Karpas-422 (cell line): ENCODE data around the gene FBRSL1. TPM values are rescaled to one million over a fixed set of nuclear protein-coding genes. Genes with fewer than 3 reads are reported as not detected.

Experiments used
- DNase-seq: peaks from one replicate; pipeline ENCODE4 v3.0.0-alpha.2; 2015
- H2AFZ ChIP-seq: fragments of 200-600 bp; sonication (generic); 2 replicates; pipeline ENCODE4 v1.6.1; 2014; ENCODE audit warnings: antibody characterized with exemption, low read length, mixed read lengths
- H3K27ac ChIP-seq: fragments of 200-600 bp; sonication (generic); 2 replicates; pipeline ENCODE4 v1.5.1; 2014; ENCODE audit warnings: mild to moderate bottlenecking, low read length, moderate library complexity
- H3K27me3 ChIP-seq: fragments of 200-600 bp; sonication (generic); 2 replicates; pipeline ENCODE4 v1.6.1; 2014; ENCODE audit warnings: low read length, mixed read lengths
- H3K36me3 ChIP-seq: fragments of 200-600 bp; sonication (generic); 2 replicates; pipeline ENCODE4 v1.6.1; 2014; ENCODE audit warnings: low read length, mixed read lengths; ENCODE audit not compliant: insufficient read depth
- H3K4me1 ChIP-seq: fragments of 200-600 bp; sonication (generic); 2 replicates; pipeline ENCODE4 v1.6.1; 2014; ENCODE audit warnings: mild to moderate bottlenecking, low read length, mixed read lengths
- H3K4me2 ChIP-seq: fragments of 200-600 bp; sonication (generic); 2 replicates; pipeline ENCODE4 v1.6.1; 2014; ENCODE audit warnings: low read length, low read depth, mild to moderate bottlenecking; ENCODE audit not compliant: poor library complexity, severe bottlenecking
- H3K4me3 ChIP-seq: fragments of 200-600 bp; sonication (generic); 2 replicates; pipeline ENCODE4 v1.5.1; 2014; ENCODE audit warnings: mild to moderate bottlenecking, antibody characterized with exemption, low read length, mixed read lengths
- H3K79me2 ChIP-seq: fragments of 200-600 bp; sonication (generic); 2 replicates; pipeline ENCODE4 v1.6.1; 2014; ENCODE audit warnings: mild to moderate bottlenecking, low read length, mixed read lengths
- H3K9ac ChIP-seq: fragments of 200-600 bp; sonication (generic); 2 replicates; pipeline ENCODE4 v1.6.0; 2014; ENCODE audit warnings: low read length
- H3K9me2 ChIP-seq: fragments of 200-600 bp; sonication (generic), shearing (Covaris generic); replicated peaks from 2 replicates; pipeline ENCODE4 v1.6.0; 2014; ENCODE audit warnings: mild to moderate bottlenecking, low read length, moderate library complexity; ENCODE audit not compliant: insufficient read depth
- H3K9me3 ChIP-seq: fragments of 300-700, 200-600 bp; sonication (generic); 2 replicates; pipeline ENCODE4 v1.6.1; 2014; ENCODE audit warnings: low read length, mixed read lengths
- H4K20me1 ChIP-seq: fragments of 200-600 bp; sonication (generic); 2 replicates; pipeline ENCODE4 v1.6.1; 2014; ENCODE audit warnings: mild to moderate bottlenecking, antibody characterized with exemption, low read length, low read depth; ENCODE audit not compliant: insufficient read depth
- total RNA-seq: library from RNA; depleted of rRNA; stranded (reverse); fragments of >200 nt; shearing (Covaris generic); gene quantifications from 2 replicates; pipeline ENCODE4 v1.2.3, GENCODE V29; 2014; ENCODE audit warnings: low replicate concordance; rRNA removed

The FBRSL1 gene
- total RNA-seq, 1 experiment from 2014 or later = 4.0 TPM

DNA sequence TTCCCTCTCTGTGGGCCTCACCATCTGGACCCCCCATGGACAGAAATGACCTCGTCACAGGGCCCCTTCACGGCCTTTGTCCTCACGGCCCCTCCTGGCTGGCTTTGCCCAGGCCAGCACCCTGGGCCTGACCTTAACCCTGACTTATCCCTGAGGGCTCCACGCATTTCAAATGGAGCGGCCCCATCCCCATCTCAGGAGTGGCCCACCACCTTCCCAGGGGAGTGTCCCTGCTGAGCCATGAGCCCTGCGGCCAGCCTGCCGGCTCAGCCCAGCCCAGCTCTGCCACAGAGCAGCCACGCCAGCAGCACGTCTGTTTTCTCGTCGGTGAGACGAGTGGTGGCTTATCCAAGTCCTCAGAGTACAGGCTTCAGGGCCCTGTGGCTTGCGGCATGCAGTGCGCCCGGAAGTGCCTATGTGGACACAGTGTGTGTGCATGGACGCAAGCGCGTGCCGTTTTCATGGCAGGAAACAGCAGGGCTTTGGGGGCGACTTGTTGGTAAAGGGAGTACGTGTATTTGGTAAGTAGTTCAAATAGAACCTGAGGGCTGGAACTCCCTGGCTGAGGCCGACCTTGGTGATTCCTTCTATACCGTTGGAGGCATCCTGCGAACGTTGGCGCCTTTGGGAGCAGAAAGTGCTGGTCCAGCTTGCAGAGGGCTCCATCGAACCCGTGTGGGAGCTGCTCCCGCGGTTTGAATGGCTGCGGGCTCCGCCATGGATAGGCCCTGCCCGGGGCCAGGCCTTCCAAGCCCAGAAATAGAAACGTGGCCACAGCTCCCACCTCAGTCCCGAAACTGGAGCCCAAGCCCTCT lies 68.3 kb downstream of the FBRSL1 start:
- Histone ChIP-seq H3K36me3 (no peaks in the 10 kb centered on the region), H3K27me3 (no peaks in the 10 kb centered on the region), H3K27ac (no peak overlapping the region), H3K4me3 (no peak overlapping the region), H3K9me3 (no peaks in the 10 kb centered on the region), H3K4me2 (no peak overlapping the region), H3K9ac (no peak overlapping the region), H3K9me2 (no peaks in the 10 kb centered on the region), H3K79me2 (no peaks in the 10 kb centered on the region), H3K4me1 (peaks cover 5% of the 10 kb centered on the region), H4K20me1 (no peaks in the 10 kb centered on the region), H2AFZ (no peak overlapping the region)
- no peak for DNase-seq

DNA sequence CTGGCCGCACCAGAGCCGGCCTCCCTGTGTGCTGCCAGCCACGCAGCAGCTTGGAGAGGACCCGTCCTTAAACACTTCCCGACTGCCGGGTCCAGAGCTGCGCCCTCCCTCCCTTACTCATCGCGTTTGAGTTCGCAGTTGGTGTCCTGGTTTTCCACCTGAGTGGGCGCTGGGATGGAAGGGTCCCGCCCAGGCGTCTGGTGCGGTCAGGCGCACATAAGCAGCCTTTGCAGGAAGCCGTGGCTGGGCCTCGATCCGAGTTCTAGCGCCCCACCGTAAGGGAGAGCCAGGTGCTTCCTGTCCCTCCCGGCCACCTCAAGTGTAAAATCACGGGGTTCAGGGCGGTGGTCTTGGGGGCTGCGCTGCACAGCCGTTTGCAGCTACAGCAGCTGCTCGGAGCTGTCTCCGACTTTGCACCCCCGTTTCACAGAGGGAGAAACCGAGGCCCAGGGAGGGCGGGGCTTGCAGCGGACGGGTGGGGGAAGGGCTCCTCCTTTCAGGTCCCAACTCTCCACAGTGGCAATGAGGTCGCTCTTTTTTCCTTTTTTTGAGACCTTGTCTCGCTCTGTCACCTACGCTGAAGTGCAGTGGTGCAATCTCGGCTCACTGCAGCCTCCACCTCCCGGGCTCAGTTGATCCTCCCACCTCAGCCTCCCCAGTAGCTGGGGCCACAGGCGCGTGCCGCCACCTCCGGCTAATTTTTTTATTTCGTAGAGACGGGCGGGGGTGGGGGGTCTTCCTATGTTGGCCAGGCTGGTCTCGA lies 69.1 kb downstream of the FBRSL1 start:
- Histone ChIP-seq H3K9me2 (no peaks in the 10 kb centered on the region), H4K20me1 (no peaks in the 10 kb centered on the region), H3K9ac (no peak overlapping the region), H2AFZ (no peak overlapping the region), H3K27me3 (no peaks in the 10 kb centered on the region), H3K27ac (no peak overlapping the region), H3K79me2 (no peaks in the 10 kb centered on the region), H3K4me2 (no peak overlapping the region), H3K36me3 (no peaks in the 10 kb centered on the region), H3K4me3 (no peak overlapping the region), H3K9me3 (no peaks in the 10 kb centered on the region), H3K4me1 (peaks cover 5% of the 10 kb centered on the region)
- no peak for DNase-seq

GRCh38 chr12:132559652-132560363 lies 69.9 kb downstream of the FBRSL1 start:
- DNase-seq = no peak
- H3K4me2 ChIP-seq = no peak overlapping the region
- no peaks in the 10 kb centered on the region for H4K20me1 ChIP-seq
- H3K4me1 ChIP-seq = peaks cover 5% of the 10 kb centered on the region
- no peak overlapping the region for H3K4me3 ChIP-seq
- H3K27ac ChIP-seq = no peak overlapping the region
- H3K9me2 ChIP-seq = no peaks in the 10 kb centered on the region
- no peaks in the 10 kb centered on the region for H3K79me2 ChIP-seq
- no peak overlapping the region for H3K9ac ChIP-seq
- H3K9me3 ChIP-seq = no peaks in the 10 kb centered on the region
- no peak overlapping the region for H2AFZ ChIP-seq
- no peaks in the 10 kb centered on the region for H3K27me3 ChIP-seq
- no peaks in the 10 kb centered on the region for H3K36me3 ChIP-seq

GRCh38 chr12:132560364-132560613 lies 70.3 kb downstream of the FBRSL1 start:
- no peaks in the 10 kb centered on the region for H3K27me3 ChIP-seq
- no peak overlapping the region for H3K9ac ChIP-seq
- no peak overlapping the region for H3K27ac ChIP-seq
- H2AFZ ChIP-seq = no peak overlapping the region
- H3K36me3 ChIP-seq = no peaks in the 10 kb centered on the region
- DNase-seq = no peak
- no peak overlapping the region for H3K4me2 ChIP-seq
- no peaks in the 10 kb centered on the region for H3K79me2 ChIP-seq
- no peaks in the 10 kb centered on the region for H4K20me1 ChIP-seq
- no peak overlapping the region for H3K4me3 ChIP-seq
- no peaks in the 10 kb centered on the region for H3K9me2 ChIP-seq
- H3K4me1 ChIP-seq = peaks cover 5% of the 10 kb centered on the region
- no peaks in the 10 kb centered on the region for H3K9me3 ChIP-seq

GRCh38 chr12:132560614-132561426 lies 70.9 kb downstream of the FBRSL1 start:
- no peak overlapping the region for H3K27ac ChIP-seq
- H3K9me3 ChIP-seq = no peaks in the 10 kb centered on the region
- no peaks in the 10 kb centered on the region for H3K27me3 ChIP-seq
- H4K20me1 ChIP-seq = no peaks in the 10 kb centered on the region
- no peaks in the 10 kb centered on the region for H3K79me2 ChIP-seq
- H3K9ac ChIP-seq = no peak overlapping the region
- H3K4me3 ChIP-seq = no peak overlapping the region
- no peaks in the 10 kb centered on the region for H3K36me3 ChIP-seq
- H2AFZ ChIP-seq = no peak overlapping the region
- no peaks in the 10 kb centered on the region for H3K9me2 ChIP-seq
- H3K4me1 ChIP-seq = peaks cover 5% of the 10 kb centered on the region
- DNase-seq = peak; percentile 88
- no peak overlapping the region for H3K4me2 ChIP-seq

Other genes with a start within 250 kb of the FBRSL1 start
- gene GALNT9, start 160.6 kb upstream of the FBRSL1 start, total RNA-seq = not detected in 2 replicates
- not detected in 2 replicates for gene LRCOL1, start 120.4 kb downstream of the FBRSL1 start, total RNA-seq
- not detected in 2 replicates for gene P2RX2, start 128.6 kb downstream of the FBRSL1 start, total RNA-seq
- 37.9 and 49.5 TPM in 2 replicates for gene POLE, start 197.2 kb downstream of the FBRSL1 start, total RNA-seq
- gene PXMP2, start 197.4 kb downstream of the FBRSL1 start, total RNA-seq = 33.2 and 35.5 TPM in 2 replicates
- gene PGAM5, start 220.7 kb downstream of the FBRSL1 start, total RNA-seq = 42.5 and 63.2 TPM in 2 replicates